K562 (cell line): ENCODE measurements around the gene TUBA1A. TPM values are rescaled to one million over a fixed set of nuclear protein-coding genes. Genes with fewer than 3 reads are reported as not detected.
A peak's percentile ranks its signal among the peaks of the same experiment; 100 is the strongest.

Experiments used
- ATF3 ChIP-seq, 2 experiments: fragments of 450-650 bp in 1 of 2; sonication (generic) in 1 of 2; formaldehyde crosslinking in 1 of 2; IDR thresholded peaks in 1 of 2; conservative IDR thresholded peaks in 1 of 2; 2 replicates each; pipeline versions ENCODE4 v1.6.1 to v1.8.1; 2016 to 2023; ENCODE audit warnings: mild to moderate bottlenecking in 2 of 2, moderate library complexity in 2 of 2, inconsistent platforms in 1 of 2, missing genetic modification reagents in 1 of 2
- BRF2 ChIP-seq: IDR thresholded peaks from 3 replicates; pipeline ENCODE4 v1.6.1; 2011; ENCODE audit warnings: borderline replicate concordance, mild to moderate bottlenecking; ENCODE audit not compliant: insufficient read length, insufficient read depth
- CREB3 ChIP-seq: fragments of 450-650 bp; conservative IDR thresholded peaks from 2 replicates; pipeline ENCODE4 v1.6.1; 2016; ENCODE audit warnings: missing genetic modification characterization, low read depth, mild to moderate bottlenecking, missing compliant biosample characterization, moderate library complexity
- KDM5B ChIP-seq: fragments of 200-600 bp; sonication (generic); IDR thresholded peaks from 2 replicates; pipeline ENCODE4 v1.6.1; 2012; ENCODE audit warnings: low read depth, mild to moderate bottlenecking, moderate library complexity, low read length, control low read depth, inconsistent platforms; ENCODE audit not compliant: insufficient replicate concordance
- NELFE ChIP-seq: IDR thresholded peaks from 2 replicates; pipeline ENCODE4 v1.6.1; 2011; ENCODE audit warnings: mild to moderate bottlenecking; ENCODE audit not compliant: insufficient read depth, insufficient read length
- NFE2L1 ChIP-seq: fragments of 450-650 bp; IDR thresholded peaks from 2 replicates; pipeline ENCODE4 v1.6.1; 2016; ENCODE audit warnings: missing genetic modification characterization, low read depth, mild to moderate bottlenecking, missing compliant biosample characterization, moderate library complexity, borderline replicate concordance
- NFRKB ChIP-seq: fragments of 450-650 bp; IDR thresholded peaks from 2 replicates; pipeline ENCODE4 v1.6.1; 2016; ENCODE audit warnings: low read depth
- NR1H2 ChIP-seq: sonication (generic); formaldehyde crosslinking; IDR thresholded peaks from 2 replicates; pipeline ENCODE4 v1.4.0; 2020; ENCODE audit warnings: mild to moderate bottlenecking, missing genetic modification reagents
- PTTG1 ChIP-seq: fragments of 450-650 bp; IDR thresholded peaks from 2 replicates; pipeline ENCODE4 v1.6.1; 2016; ENCODE audit warnings: low read depth, mild to moderate bottlenecking, missing genetic modification characterization, missing compliant biosample characterization
- SMARCE1 ChIP-seq: fragments of 450-650 bp; IDR thresholded peaks from 2 replicates; pipeline ENCODE4 v1.7.1; 2016; ENCODE audit warnings: mild to moderate bottlenecking
- TAF7 ChIP-seq: fragments of 450-650 bp; IDR thresholded peaks from 2 replicates; pipeline ENCODE4 v1.6.1; 2016; ENCODE audit warnings: missing genetic modification characterization, missing compliant biosample characterization
- THRAP3 ChIP-seq: fragments of 450-650 bp; IDR thresholded peaks from 2 replicates; pipeline ENCODE4 v1.6.1; 2016; ENCODE audit warnings: mild to moderate bottlenecking, inconsistent platforms, borderline replicate concordance
- ZBTB2 ChIP-seq: fragments of 450-650 bp; IDR thresholded peaks from 2 replicates; pipeline ENCODE4 v1.6.1; 2016; ENCODE audit warnings: antibody characterized with exemption
- ZNF3 ChIP-seq: fragments of 250-450 bp; sonication (Bioruptor Pico); IDR thresholded peaks from 2 replicates; pipeline ENCODE4 v1.5.0; 2021; ENCODE audit warnings: mild to moderate bottlenecking, moderate library complexity
- polyA plus RNA-seq, 8 experiments: library from polyadenylated mRNA; depleted of rRNA in 4 of 8; stranded (reverse) in 5 of 8; unstranded in 3 of 8; fragments of >200 nt; fragmentation: Nextera tagmentation in 2 of 8; fragmentation: Illumina TruSeq in 1 of 8; extraction: Ambion mirVana in 2 of 8; extraction: Trizol in 1 of 8; gene quantifications; 2 replicates each; pipeline versions ENCODE4 v1.2.1 to v1.2.3, GENCODE V29; 2011 to 2014; ENCODE audit warnings: inconsistent platforms in 1 of 8, missing spikeins in 1 of 8
- total RNA-seq, 7 experiments: library from RNA; depleted of rRNA in 6 of 7; stranded (reverse); fragments of >200 nt in 6 of 7; fragmentation: Illumina TruSeq in 2 of 7; extraction: Trizol in 2 of 7; gene quantifications; 2 replicates each; pipeline versions ENCODE4 v1.2.1 to v1.2.3, GENCODE V29; 2011 to 2021; ENCODE audit warnings: low replicate concordance in 1 of 7
- TF ChIP-seq, protein P1 (sequence below): sonication (generic); formaldehyde crosslinking; IDR thresholded peaks from 2 replicates; pipeline ENCODE4 v1.8.0; 2022; ENCODE audit warnings: mild to moderate bottlenecking, low read depth, missing genetic modification reagents
- TF ChIP-seq, protein P2 (sequence below): sonication (generic); formaldehyde crosslinking; IDR thresholded peaks from 2 replicates; pipeline ENCODE4 v1.5.0; 2020; ENCODE audit warnings: missing genetic modification reagents
- TF ChIP-seq, protein P3 (sequence below): sonication (generic); formaldehyde crosslinking; IDR thresholded peaks from 2 replicates; pipeline ENCODE4 v1.8.0; 2022; ENCODE audit warnings: mild to moderate bottlenecking, missing genetic modification reagents, borderline replicate concordance

Gene TUBA1A
- total and polyA plus RNA-seq, 9 of the 15 experiments (the other 6 are each of a cell fraction or from before 2014, with no cell fraction given): 7.4 to 45.1 (median 11.9) TPM

GRCh38 chr12:49233842-49234526 is 45.1 kb upstream of the TUBA1A start (continued):
- peak; percentile 14; the same call in 1 of the 2 replicates for TF ChIP-seq TAF7 (tag)
- TF ChIP-seq, protein P1, sequence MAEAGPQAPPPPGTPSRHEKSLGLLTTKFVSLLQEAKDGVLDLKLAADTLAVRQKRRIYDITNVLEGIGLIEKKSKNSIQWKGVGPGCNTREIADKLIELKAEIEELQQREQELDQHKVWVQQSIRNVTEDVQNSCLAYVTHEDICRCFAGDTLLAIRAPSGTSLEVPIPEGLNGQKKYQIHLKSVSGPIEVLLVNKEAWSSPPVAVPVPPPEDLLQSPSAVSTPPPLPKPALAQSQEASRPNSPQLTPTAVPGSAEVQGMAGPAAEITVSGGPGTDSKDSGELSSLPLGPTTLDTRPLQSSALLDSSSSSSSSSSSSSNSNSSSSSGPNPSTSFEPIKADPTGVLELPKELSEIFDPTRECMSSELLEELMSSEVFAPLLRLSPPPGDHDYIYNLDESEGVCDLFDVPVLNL: no peak
- TF ChIP-seq, protein P2, sequence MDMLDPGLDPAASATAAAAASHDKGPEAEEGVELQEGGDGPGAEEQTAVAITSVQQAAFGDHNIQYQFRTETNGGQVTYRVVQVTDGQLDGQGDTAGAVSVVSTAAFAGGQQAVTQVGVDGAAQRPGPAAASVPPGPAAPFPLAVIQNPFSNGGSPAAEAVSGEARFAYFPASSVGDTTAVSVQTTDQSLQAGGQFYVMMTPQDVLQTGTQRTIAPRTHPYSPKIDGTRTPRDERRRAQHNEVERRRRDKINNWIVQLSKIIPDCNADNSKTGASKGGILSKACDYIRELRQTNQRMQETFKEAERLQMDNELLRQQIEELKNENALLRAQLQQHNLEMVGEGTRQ (CRISPR knock-in tag): no peak
- no peak for TF ChIP-seq PTTG1 (tag)
- peak; percentile 45 for TF ChIP-seq KDM5B
- 0 out of 2 replicates have a peak, but pooled peaks have one; percentile 28 for TF ChIP-seq NR1H2 (CRISPR knock-in tag)
- TF ChIP-seq NFE2L1 (tag): no peak
- no peak for TF ChIP-seq ZNF3 (CRISPR knock-in tag)
- TF ChIP-seq ATF3 (IDR thresholded peaks at IDR 0.05): peak; percentile 58; the same call in 1 of the 2 replicates
- TF ChIP-seq ATF3 (CRISPR knock-in tag; conservative IDR thresholded peaks at IDR 0.05): no peak
- no peak for TF ChIP-seq THRAP3
- TF ChIP-seq, protein P3, sequence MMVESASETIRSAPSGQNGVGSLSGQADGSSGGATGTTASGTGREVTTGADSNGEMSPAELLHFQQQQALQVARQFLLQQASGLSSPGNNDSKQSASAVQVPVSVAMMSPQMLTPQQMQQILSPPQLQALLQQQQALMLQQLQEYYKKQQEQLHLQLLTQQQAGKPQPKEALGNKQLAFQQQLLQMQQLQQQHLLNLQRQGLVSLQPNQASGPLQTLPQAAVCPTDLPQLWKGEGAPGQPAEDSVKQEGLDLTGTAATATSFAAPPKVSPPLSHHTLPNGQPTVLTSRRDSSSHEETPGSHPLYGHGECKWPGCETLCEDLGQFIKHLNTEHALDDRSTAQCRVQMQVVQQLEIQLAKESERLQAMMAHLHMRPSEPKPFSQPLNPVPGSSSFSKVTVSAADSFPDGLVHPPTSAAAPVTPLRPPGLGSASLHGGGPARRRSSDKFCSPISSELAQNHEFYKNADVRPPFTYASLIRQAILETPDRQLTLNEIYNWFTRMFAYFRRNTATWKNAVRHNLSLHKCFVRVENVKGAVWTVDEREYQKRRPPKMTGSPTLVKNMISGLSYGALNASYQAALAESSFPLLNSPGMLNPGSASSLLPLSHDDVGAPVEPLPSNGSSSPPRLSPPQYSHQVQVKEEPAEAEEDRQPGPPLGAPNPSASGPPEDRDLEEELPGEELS (CRISPR knock-in tag): no peak
- TF ChIP-seq BRF2: no peak
- TF ChIP-seq NELFE: no peak
- TF ChIP-seq CREB3 (tag): no peak
- TF ChIP-seq ZBTB2: no peak
- peak; percentile 66; the same call in 1 of the 2 replicates for TF ChIP-seq NFRKB
- 0 out of 2 replicates have a peak, but pooled peaks have one; percentile 13 for TF ChIP-seq SMARCE1
